ENCODE data around the gene NKX3-2. TPM values are rescaled to one million over a fixed set of nuclear protein-coding genes. Genes with fewer than 3 reads are reported as not detected.

The NKX3-2 gene
- total and polyA plus RNA-seq, 2 of the 4 experiments (the other 2 are of a cell fraction), result 0.05 TPM; not detected in 1

DNA sequence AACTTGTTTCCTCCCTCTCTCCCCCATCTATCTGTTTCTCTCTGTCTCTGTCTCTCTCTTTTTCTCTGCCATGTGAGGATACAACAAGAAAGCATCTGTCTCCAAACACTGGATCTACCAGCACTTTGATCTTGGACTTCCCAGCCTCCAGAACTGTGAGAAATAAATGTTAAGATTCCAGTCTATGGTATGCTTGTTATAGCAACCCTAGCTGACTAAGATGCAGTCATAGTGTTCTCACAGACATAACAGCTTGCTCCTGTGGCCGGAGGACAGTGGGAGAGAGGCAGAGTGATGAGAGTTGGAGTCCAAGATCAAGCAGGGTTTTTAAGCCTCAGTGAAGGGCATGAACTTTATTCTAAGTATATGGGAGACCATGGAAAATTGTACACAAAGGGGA is 8.8 kb upstream of the NKX3-2 start:
- H3K56ac ChIP-seq (ENCODE audit: extremely low read depth, insufficient read depth, low read length), result no peak overlapping the region
- peaks cover 8% of the 10 kb centered on the region for H3K27me3 ChIP-seq (ENCODE audit: control insufficient read depth, insufficient read depth, low read length)
- H3K9ac ChIP-seq (ENCODE audit: low read depth, low read length), result no peak overlapping the region
- no peaks in the 10 kb centered on the region for H3K4me1 ChIP-seq (ENCODE audit: control insufficient read depth, insufficient read depth, low read length)
- no peak overlapping the region for H3K4ac ChIP-seq (ENCODE audit: low read depth, low read length)
- H2BK20ac ChIP-seq (ENCODE audit: low read depth, low read length), result no peak overlapping the region
- H2BK15ac ChIP-seq (ENCODE audit: low read depth, low read length), result no peak overlapping the region
- H4K20me1 ChIP-seq (ENCODE audit: insufficient read depth, low read length), result no peaks in the 10 kb centered on the region
- no peak for ATAC-seq (ENCODE audit: low read depth)
- no peak overlapping the region for H2BK120ac ChIP-seq (ENCODE audit: low read depth, low read length)
- no peaks in the 10 kb centered on the region for H3K36me3 ChIP-seq (ENCODE audit: control insufficient read depth, insufficient read depth, low read length)
- H3K9me1 ChIP-seq (ENCODE audit: insufficient read depth, low read length), result no peaks in the 10 kb centered on the region
- no peak overlapping the region for H4K8ac ChIP-seq (ENCODE audit: low read depth in 2 of 2, low read length in 2 of 2)
- no peaks in the 10 kb centered on the region; the same call in 1 of the 2 replicates for H3K9me3 ChIP-seq (ENCODE audit: control insufficient read depth, insufficient read depth, low read length)
- no peak overlapping the region for H2AFZ ChIP-seq (replicated peaks; ENCODE audit: low read length, poor library complexity)
- no peak overlapping the region for H3K14ac ChIP-seq (replicated peaks; ENCODE audit: low read depth, low read length)
- no peaks in the 10 kb centered on the region for H3K79me1 ChIP-seq (ENCODE audit: low read depth in 1 of 2, low read length in 2 of 2)
- intact Hi-C loops (cut with micrococcal nuclease), result no loop called here
- dilution Hi-C loops (cut with HindIII; ENCODE audit: low sequenced_read_pairs, unreplicated experiment), result no loop called here
- H3K23ac ChIP-seq (ENCODE audit: low read depth, low read length), result no peak overlapping the region
- no peak for TF ChIP-seq MXI1 (IDR thresholded peaks at IDR 0.05; ENCODE audit: borderline replicate concordance, low read depth, low read length)
- TF ChIP-seq CHD1 (IDR thresholded peaks at IDR 0.05; ENCODE audit: low read depth, low read length), result no peak
- no peak for TF ChIP-seq MAFK (IDR thresholded peaks at IDR 0.05; ENCODE audit: low read depth, low read length)
- no peak for TF ChIP-seq RAD21 (IDR thresholded peaks at IDR 0.05; ENCODE audit: low read length)
- no peak for TF ChIP-seq RFX5 (IDR thresholded peaks at IDR 0.05; ENCODE audit: low read depth, low read length)
- no peak for TF ChIP-seq SMC3 (IDR thresholded peaks at IDR 0.05; ENCODE audit: low read depth, low read length)
- no peak for TF ChIP-seq BHLHE40 (IDR thresholded peaks at IDR 0.05; ENCODE audit: low read depth, low read length)
- TF ChIP-seq NFE2L2 (IDR thresholded peaks at IDR 0.05; ENCODE audit: low read depth, low read length), result no peak
- no peak for TF ChIP-seq RCOR1 (IDR thresholded peaks at IDR 0.05; ENCODE audit: insufficient replicate concordance, low read length)
- no peak for TF ChIP-seq CEBPB (IDR thresholded peaks at IDR 0.05; ENCODE audit: low read depth, low read length)
- TF ChIP-seq MAZ (IDR thresholded peaks at IDR 0.05; ENCODE audit: borderline replicate concordance, low read depth, low read length), result no peak
- no peak for TF ChIP-seq POLR2A (IDR thresholded peaks at IDR 0.05; ENCODE audit: low read depth, low read length)
- TF ChIP-seq, protein P1, sequence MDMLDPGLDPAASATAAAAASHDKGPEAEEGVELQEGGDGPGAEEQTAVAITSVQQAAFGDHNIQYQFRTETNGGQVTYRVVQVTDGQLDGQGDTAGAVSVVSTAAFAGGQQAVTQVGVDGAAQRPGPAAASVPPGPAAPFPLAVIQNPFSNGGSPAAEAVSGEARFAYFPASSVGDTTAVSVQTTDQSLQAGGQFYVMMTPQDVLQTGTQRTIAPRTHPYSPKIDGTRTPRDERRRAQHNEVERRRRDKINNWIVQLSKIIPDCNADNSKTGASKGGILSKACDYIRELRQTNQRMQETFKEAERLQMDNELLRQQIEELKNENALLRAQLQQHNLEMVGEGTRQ (IDR thresholded peaks at IDR 0.05; ENCODE audit: low read depth, low read length), result no peak
- no peak for TF ChIP-seq FOS (IDR thresholded peaks at IDR 0.05; ENCODE audit: low read depth, low read length)
- DNase-seq, result no peak
- in situ Hi-C loops (cut with MboI; ENCODE audit: low sequenced_read_pairs), result no loop called here
- no peak overlapping the region for H3K18ac ChIP-seq (ENCODE audit: low read depth, low read length)
- POLR2A ChIA-PET (ENCODE audit: unreplicated experiment), result interaction anchor here (0.6 kb wide), 1 partner anchor 70 kb away, joined by 3 read pairs; no protein-coding TSS in a partner anchor
- no peak overlapping the region for H2AK5ac ChIP-seq (ENCODE audit: low read depth, low read length)
- no peak overlapping the region for H2AK9ac ChIP-seq (replicated peaks; ENCODE audit: low read depth, low read length, poor library complexity)
- no TSS peak for BruUV-seq (replicated peaks)
- no CpG with 5 or more reads among the region's 1 CpG for WGBS, 2 experiments (ENCODE audit: extremely low coverage in 2 of 2, insufficient read length in 1 of 2)
- no peak overlapping the region for H4K5ac ChIP-seq (ENCODE audit: low read depth, low read length)
- no peak overlapping the region for H3K4me2 ChIP-seq (ENCODE audit: low read depth, low read length)
- H3K4me3 ChIP-seq (ENCODE audit: insufficient read depth, low read depth, low read length), result no peak overlapping the region
- CTCF ChIA-PET, result no interaction called here
- no peak overlapping the region for H4K91ac ChIP-seq (ENCODE audit: insufficient read depth, low read depth, low read length)
- no peak overlapping the region for H2BK5ac ChIP-seq (ENCODE audit: low read depth, low read length, poor library complexity, severe bottlenecking)
- H3K27ac ChIP-seq (ENCODE audit: insufficient read depth, low read length), result no peak overlapping the region
